Endothelial cell of umbilical vein (primary cell): ENCODE results near the gene TEX29. TPM values are rescaled to one million over a fixed set of nuclear protein-coding genes. Genes with fewer than 3 reads are reported as not detected.

Experiments
- BruUV-seq: library from RNA; stranded (reverse); fragments of 400-500 nt; replicated peaks from 2 replicates; lab custom pipeline; 2021; lab: Mats Ljungman, UMichigan
- CTCF ChIA-PET: fragments of 300-600, 350-600 bp; sonication (Branson Sonifier 250); formaldehyde crosslinking; loops from one replicate; lab custom pipeline; 2021; ENCODE audit warnings: antibody characterized with exemption, inconsistent platforms; lab: Charles Lee
- POLR2A ChIA-PET: fragments of 300-600, 350-600 bp; sonication (Branson Sonifier 250); formaldehyde crosslinking; loops from one replicate; lab custom pipeline; 2021; ENCODE audit warnings: antibody characterized with exemption, inconsistent platforms; lab: Charles Lee
- DNase-seq: peaks from one replicate; pipeline ENCODE4 v3.0.0-alpha.2; 2011; ENCODE audit warnings: low read depth, low spot score
- FAIRE-seq: peaks from 2 replicates; lab custom pipeline; 2011; peaks lifted over from hg19 to GRCh38; lab: Jason Lieb, UNC
- H2AFZ ChIP-seq: 2 replicates; pipeline ENCODE4 v1.6.0; 2012; ENCODE audit warnings: low read depth, low read length, control low read depth, inconsistent platforms
- H3K27ac ChIP-seq: 2 replicates; pipeline ENCODE4 v1.5.1; 2011; ENCODE audit warnings: low read depth, mild to moderate bottlenecking, control low read depth, low read length, moderate library complexity; ENCODE audit not compliant: insufficient read depth
- H3K27me3 ChIP-seq, 2 experiments: 2 replicates each; pipeline versions ENCODE4 v1.6.0 to v1.6.1; 2011; ENCODE audit warnings: low read length in 2 of 2, mixed read lengths in 1 of 2; ENCODE audit not compliant: control insufficient read depth in 2 of 2, insufficient read depth in 2 of 2
- H3K36me3 ChIP-seq, 2 experiments: 2 replicates in 1 of 2; 3 replicates in 1 of 2; pipeline ENCODE4 v1.5.1; 2011; ENCODE audit warnings: low read length in 2 of 2, mild to moderate bottlenecking in 1 of 2, moderate library complexity in 1 of 2; ENCODE audit not compliant: control insufficient read depth in 2 of 2, insufficient read depth in 2 of 2; ENCODE audit errors: extremely low read depth in 1 of 2
- H3K4me1 ChIP-seq: 3 replicates; pipeline ENCODE4 v1.5.1; 2011; ENCODE audit warnings: mild to moderate bottlenecking, low read length; ENCODE audit not compliant: control insufficient read depth, insufficient read depth; ENCODE audit errors: extremely low read depth
- H3K4me2 ChIP-seq: 2 replicates; pipeline ENCODE4 v1.6.1; 2011; ENCODE audit warnings: low read length, control low read depth, mixed read lengths; ENCODE audit not compliant: insufficient read depth
- H3K4me3 ChIP-seq, 3 experiments: fragments of 200-600 bp in 1 of 3; sonication (generic), shearing (Covaris generic) in 1 of 3; replicated peaks in 1 of 3; 2 replicates each; pipeline ENCODE4 v1.5.1; 2011 to 2016; ENCODE audit warnings: control low read depth in 3 of 3, low read length in 3 of 3, mild to moderate bottlenecking in 2 of 3, inconsistent platforms in 1 of 3, low read depth in 1 of 3, moderate library complexity in 1 of 3; ENCODE audit not compliant: insufficient read depth in 1 of 3
- H3K79me2 ChIP-seq: 2 replicates; pipeline ENCODE4 v1.6.0; 2012; ENCODE audit warnings: low read length, inconsistent platforms; ENCODE audit not compliant: control insufficient read depth, insufficient read depth
- H3K9ac ChIP-seq: replicated peaks from 2 replicates; pipeline ENCODE3; 2011; ENCODE audit warnings: low read length, control low read depth; ENCODE audit not compliant: insufficient read depth; ENCODE audit errors: extremely low read depth
- H3K9me1 ChIP-seq: replicated peaks from 3 replicates; pipeline ENCODE4 v1.6.0; 2011; ENCODE audit warnings: mild to moderate bottlenecking, low read length; ENCODE audit not compliant: control insufficient read depth, insufficient read depth; ENCODE audit errors: extremely low read depth
- H3K9me3 ChIP-seq: replicated peaks from 2 replicates; pipeline ENCODE4 v1.5.1; 2012; ENCODE audit warnings: low read length, inconsistent platforms; ENCODE audit not compliant: control insufficient read depth, insufficient read depth
- H4K20me1 ChIP-seq: replicated peaks from 2 replicates; pipeline ENCODE3; 2011; ENCODE audit warnings: mild to moderate bottlenecking, low read length; ENCODE audit not compliant: control insufficient read depth, insufficient read depth; ENCODE audit errors: extremely low read depth
- CTCF ChIP-seq, 2 donors: IDR thresholded peaks; 1 replicate in 1 of 2; 2 replicates in 1 of 2; pipeline ENCODE4 v1.5.1; 2011; ENCODE audit warnings: low read length in 2 of 2, mild to moderate bottlenecking in 2 of 2, moderate library complexity in 2 of 2, control low read depth in 1 of 2, inconsistent platforms in 1 of 2, low read depth in 1 of 2; ENCODE audit not compliant: insufficient read depth in 1 of 2; ENCODE audit errors: extremely low read depth in 1 of 2
- EZH2 ChIP-seq: IDR thresholded peaks from 2 replicates; pipeline ENCODE4 v1.6.1; 2012; ENCODE audit warnings: borderline replicate concordance, low read depth, mild to moderate bottlenecking, moderate library complexity, low read length, inconsistent platforms; ENCODE audit not compliant: severe bottlenecking
- FOS ChIP-seq: IDR thresholded peaks from 2 replicates; pipeline ENCODE4 v1.6.1; 2011; ENCODE audit warnings: mild to moderate bottlenecking, low read length, moderate library complexity, borderline replicate concordance; ENCODE audit not compliant: insufficient read depth
- GATA2 ChIP-seq: IDR thresholded peaks from 2 replicates; pipeline ENCODE4 v1.7.0; 2011; ENCODE audit warnings: low read depth, mild to moderate bottlenecking, moderate library complexity, mixed read lengths, low read length; ENCODE audit not compliant: insufficient read length, insufficient read depth
- JUN ChIP-seq: IDR thresholded peaks from 2 replicates; pipeline ENCODE4 v1.6.1; 2011; ENCODE audit warnings: borderline replicate concordance, low read depth; ENCODE audit not compliant: insufficient read length, insufficient read depth
- MYC ChIP-seq: IDR thresholded peaks from one replicate; pipeline ENCODE4 v1.6.1; 2011; ENCODE audit warnings: mild to moderate bottlenecking, low read depth, low read length
- POLR2A ChIP-seq: IDR thresholded peaks from 2 replicates; pipeline ENCODE4 v1.6.1; 2012; ENCODE audit warnings: low read depth, mild to moderate bottlenecking, control low read depth, low read length
- POLR2AphosphoS5 ChIP-seq: IDR thresholded peaks from 2 replicates; pipeline ENCODE4 v1.6.1; 2012; ENCODE audit warnings: low read depth, mild to moderate bottlenecking, control low read depth, low read length, moderate library complexity; ENCODE audit not compliant: insufficient read depth
- dilution Hi-C: fragments of 300-500 bp; cut with MboI; formaldehyde crosslinking; loops from one replicate; pipeline ENCODE4 v1.15.0; 2019; ENCODE audit warnings: low sequenced_read_pairs; ENCODE audit not compliant: extremely low pct_ligation_motif_present
- intact Hi-C: fragments of 100-400 bp; cut with micrococcal nuclease; formaldehyde crosslinking; loops from one replicate; pipeline ENCODE4 v1.10.0; 2022
- polyA plus RNA-seq, 4 experiments: library from polyadenylated mRNA; depleted of rRNA in 3 of 4; stranded (reverse) in 3 of 4; unstranded in 1 of 4; fragments of >200 nt; gene quantifications; 2 replicates each; pipeline versions ENCODE4 v1.2.1 to v1.2.3, GENCODE V29; 2011 to 2012; ENCODE audit warnings: missing spikeins in 1 of 4
- total RNA-seq: library from RNA; stranded (reverse); gene quantifications from 2 replicates; pipeline ENCODE4 v1.2.3, GENCODE V29; 2021
- TF ChIP-seq, protein P1 (sequence below): IDR thresholded peaks from 2 replicates; pipeline ENCODE4 v1.6.1; 2011; ENCODE audit not compliant: insufficient read depth, insufficient read length

Gene TEX29
- total and polyA plus RNA-seq, 2 donors (not counting 3 experiments of a cell fraction or from before 2014, with no cell fraction given) = 0.44 TPM; not detected in 1

GRCh38 chr13:111345682-111346081, 25.2 kb downstream of the TEX29 start:
- Histone ChIP-seq H4K20me1 (no peaks in the 10 kb centered on the region), H3K9ac (no peak overlapping the region), H2AFZ (no peak overlapping the region), H3K27me3 (no peaks in the 10 kb centered on the region), H3K9me1 (no peaks in the 10 kb centered on the region), H3K4me3 (no peak overlapping the region), H3K36me3 (no peaks in the 10 kb centered on the region), H3K9me3 (no peaks in the 10 kb centered on the region), H3K4me2 (no peak overlapping the region), H3K4me1 (no peaks in the 10 kb centered on the region), H3K27ac (no peak overlapping the region), H3K79me2 (no peaks in the 10 kb centered on the region)
- FAIRE-seq (no peak), DNase-seq (no peak)
- dilution Hi-C loops = no loop called here
- TF ChIP-seq GATA2 = no peak
- TF ChIP-seq FOS = no peak
- no peak for TF ChIP-seq EZH2
- no peak for TF ChIP-seq JUN
- no peak for TF ChIP-seq POLR2AphosphoS5
- TF ChIP-seq, protein P1, sequence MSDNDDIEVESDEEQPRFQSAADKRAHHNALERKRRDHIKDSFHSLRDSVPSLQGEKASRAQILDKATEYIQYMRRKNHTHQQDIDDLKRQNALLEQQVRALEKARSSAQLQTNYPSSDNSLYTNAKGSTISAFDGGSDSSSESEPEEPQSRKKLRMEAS = no peak
- no peak for TF ChIP-seq POLR2A
- no peak for TF ChIP-seq CTCF (IDR thresholded peaks at IDR 0.05; ENCODE audit: extremely low read depth in 1 of 2, insufficient read depth in 1 of 2, low read depth in 1 of 2, low read length in 2 of 2)
- TF ChIP-seq MYC = no peak
- ChIA-PET CTCF (no interaction called here), POLR2A (no interaction called here)
- intact Hi-C loops = no loop called here
- BruUV-seq = no TSS peak
